HG03097 (cell line): ENCODE results near the gene WNT1.

Experiments used
- ATAC-seq: cut with Tn5 transposase; IDR thresholded peaks from one replicate; pipeline ENCODE4 v1.9.1; 2021; ENCODE audit not compliant: unreplicated experiment, low FRiP score

The WNT1 gene

GRCh38 chr12:48960834-48961233 lies 17.3 kb upstream of the WNT1 start:
- ATAC-seq, result no peak

GRCh38 chr12:48961331-48961730 lies 16.8 kb upstream of the WNT1 start:
- no peak for ATAC-seq

- no peak for ATAC-seq
Measured at GRCh38 chr12:48961801-48962200, 16.3 kb upstream of the WNT1 start.

- no peak for ATAC-seq
Measured at GRCh38 chr12:48965298-48965838, 12.8 kb upstream of the WNT1 start.

GRCh38 chr12:48966177-48966895 lies 11.8 kb upstream of the WNT1 start:
- ATAC-seq, result no peak

GRCh38 chr12:48967991-48968390 lies 10.1 kb upstream of the WNT1 start:
- no peak for ATAC-seq

- ATAC-seq, result no peak
Measured at GRCh38 chr12:48968467-48968866, 9.7 kb upstream of the WNT1 start.

GRCh38 chr12:48969160-48969771 lies 8.9 kb upstream of the WNT1 start:
- no peak for ATAC-seq

- ATAC-seq, result no peak
Measured at GRCh38 chr12:48969833-48970701, 8.1 kb upstream of the WNT1 start.

GRCh38 chr12:48970702-48971334 lies 7.3 kb upstream of the WNT1 start:
- no peak for ATAC-seq

- ATAC-seq, result no peak
Measured at GRCh38 chr12:48972213-48972951, 5.7 kb upstream of the WNT1 start.

GRCh38 chr12:48972952-48973483 lies 5.1 kb upstream of the WNT1 start:
- ATAC-seq, result no peak

- no peak for ATAC-seq
Measured at GRCh38 chr12:48973531-48973930, 4.6 kb upstream of the WNT1 start.

GRCh38 chr12:48973941-48974673 lies 4.0 kb upstream of the WNT1 start:
- no peak for ATAC-seq

GRCh38 chr12:48977290-48978281 lies 536 bp upstream of the WNT1 start:
- no peak for ATAC-seq

- ATAC-seq, result no peak
Measured at GRCh38 chr12:48978741-48979601, 849 bp downstream of the WNT1 start.
